K562 (cell line): ENCODE data around the gene NUP155. TPM values are rescaled to one million over a fixed set of nuclear protein-coding genes. Genes with fewer than 3 reads are reported as not detected.

Experiments used
- ATAC-seq: fragments of 200-7000 bp; cut with Tn5 transposase; 3 replicates; pipeline ENCODE4 v1.9.1; 2020; ENCODE audit warnings: moderate library complexity
- BruUV-seq: library from RNA; stranded (reverse); fragments of 400-500 nt; replicated peaks from 2 replicates; lab custom pipeline; 2021; lab: Mats Ljungman, UMichigan
- CTCF ChIA-PET: fragments of 300-600 bp; formaldehyde crosslinking; extraction: SDS; loops from one replicate; lab custom pipeline; 2021; ENCODE audit warnings: low intra/inter-chr PET ratio; lab: Yijun Ruan, JAX
- POLR2A ChIA-PET: fragments of 300-600, 350-650 bp; sonication (Branson Sonifier 250); formaldehyde crosslinking; extraction: SDS; loops from one replicate; lab custom pipeline; 2021; ENCODE audit warnings: antibody characterized with exemption, inconsistent platforms; lab: Yijun Ruan, JAX
- DNase-seq, 4 experiments: peaks; one replicate each; pipeline versions ENCODE4 v3.0.0 to v3.0.0-alpha.2; 2011 to 2018; ENCODE audit warnings: low spot score in 3 of 4, mixed read lengths in 3 of 4; ENCODE audit errors: extremely low read depth in 1 of 4
- FAIRE-seq: peaks from 2 replicates; lab custom pipeline; 2011; peaks lifted over from hg19 to GRCh38; lab: Jason Lieb, UNC
- H2AFZ ChIP-seq: 2 replicates; pipeline ENCODE4 v1.6.0; 2011; ENCODE audit warnings: low read depth, low read length, control low read depth, inconsistent platforms
- H3K27ac ChIP-seq: fragments of 200-600 bp; 3 replicates; pipeline ENCODE4 v1.8.0; 2011; ENCODE audit warnings: low read depth, mild to moderate bottlenecking, control low read depth, inconsistent platforms, low read length, moderate library complexity, mixed read lengths; ENCODE audit errors: extremely low read depth
- H3K27me3 ChIP-seq, 2 experiments: fragments of 300-600 bp in 1 of 2; 2 replicates in 1 of 2; 3 replicates in 1 of 2; pipeline versions ENCODE4 v1.6.0 to v1.8.0; 2011; ENCODE audit warnings: inconsistent platforms in 2 of 2, low read length in 2 of 2, mild to moderate bottlenecking in 1 of 2, mixed read lengths in 1 of 2, moderate library complexity in 1 of 2; ENCODE audit not compliant: control insufficient read depth in 2 of 2, insufficient read depth in 2 of 2
- H3K36me3 ChIP-seq: fragments of 300-600 bp; 3 replicates; pipeline ENCODE4 v1.8.0; 2011; ENCODE audit warnings: mild to moderate bottlenecking, low read length, inconsistent platforms; ENCODE audit not compliant: control insufficient read depth, insufficient read depth
- H3K4me1 ChIP-seq, 2 experiments: fragments of 200-600 bp in 1 of 2; replicated peaks in 1 of 2; 2 replicates in 1 of 2; 3 replicates in 1 of 2; pipeline versions ENCODE4 v1.5.1 to v1.8.0; 2011; ENCODE audit warnings: inconsistent platforms in 2 of 2, low read length in 2 of 2, mild to moderate bottlenecking in 1 of 2, mixed read lengths in 1 of 2, moderate library complexity in 1 of 2; ENCODE audit not compliant: control insufficient read depth in 2 of 2, insufficient read depth in 2 of 2
- H3K4me2 ChIP-seq: 2 replicates; pipeline ENCODE4 v1.6.1; 2011; ENCODE audit warnings: low read length, control low read depth, inconsistent platforms, mixed read lengths; ENCODE audit not compliant: insufficient read depth
- H3K4me3 ChIP-seq: fragments of 200-600 bp; sonication (generic), shearing (Covaris generic); 2 replicates; pipeline ENCODE4 v1.5.1; 2016; ENCODE audit warnings: control low read depth, inconsistent platforms
- H3K79me2 ChIP-seq: fragments of 200-600 bp; 3 replicates; pipeline ENCODE4 v1.8.0; 2011; ENCODE audit warnings: low read length, inconsistent platforms; ENCODE audit not compliant: control insufficient read depth, insufficient read depth
- H3K9ac ChIP-seq, 2 experiments: 2 replicates each; pipeline versions ENCODE4 v1.6.0 to v1.6.1; 2011; ENCODE audit warnings: low read depth in 2 of 2, low read length in 2 of 2, control low read depth in 1 of 2, inconsistent platforms in 1 of 2, mild to moderate bottlenecking in 1 of 2, mixed read lengths in 1 of 2; ENCODE audit not compliant: insufficient read depth in 1 of 2
- H3K9me1 ChIP-seq: one replicate; pipeline ENCODE4 v1.6.0; 2011; ENCODE audit warnings: inconsistent platforms, mild to moderate bottlenecking, low read length, moderate library complexity; ENCODE audit not compliant: control insufficient read depth, insufficient read depth
- H3K9me3 ChIP-seq: replicated peaks from 2 replicates; pipeline ENCODE4 v1.5.1; 2011; ENCODE audit warnings: low read depth, low read length, inconsistent platforms; ENCODE audit not compliant: control insufficient read depth, insufficient read depth
- H4K20me1 ChIP-seq: replicated peaks from 2 replicates; pipeline ENCODE4 v1.6.1; 2011; ENCODE audit warnings: low read length, inconsistent platforms, mixed read lengths; ENCODE audit not compliant: control insufficient read depth, insufficient read depth
- CC2D1A ChIP-seq: fragments of 450-650 bp; IDR thresholded peaks from 2 replicates; pipeline ENCODE4 v1.6.1; 2017; ENCODE audit warnings: mild to moderate bottlenecking
- CHD2 ChIP-seq: IDR thresholded peaks from 2 replicates; pipeline ENCODE4 v1.6.1; 2011; ENCODE audit warnings: low read depth, low read length
- EP300 ChIP-seq: IDR thresholded peaks from 2 replicates; pipeline ENCODE4 v1.6.1; 2012; ENCODE audit warnings: low read length, improper control_type of control experiment
- FOXP1 ChIP-seq: sonication (generic); formaldehyde crosslinking; IDR thresholded peaks from 2 replicates; pipeline ENCODE4 v1.8.0; 2022; ENCODE audit warnings: mild to moderate bottlenecking, missing genetic modification reagents
- ILK ChIP-seq: fragments of 450-650 bp; IDR thresholded peaks from 2 replicates; pipeline ENCODE4 v1.6.1; 2016; ENCODE audit warnings: missing genetic modification characterization, low read depth, mild to moderate bottlenecking, missing compliant biosample characterization, moderate library complexity, borderline replicate concordance
- JUND ChIP-seq, 2 experiments: IDR thresholded peaks; 2 replicates in 1 of 2; 3 replicates in 1 of 2; pipeline ENCODE4 v1.6.1; 2011; ENCODE audit warnings: borderline replicate concordance in 2 of 2, low read depth in 2 of 2, low read length in 2 of 2, improper control_type of control experiment in 1 of 2, missing biosample characterization in 1 of 2, missing genetic modification characterization in 1 of 2, missing genetic modification reagents in 1 of 2
- KHSRP ChIP-seq: fragments of 450-650 bp; IDR thresholded peaks from 2 replicates; pipeline ENCODE4 v1.6.1; 2017
- NFXL1 ChIP-seq: fragments of 450-650 bp; formaldehyde crosslinking; IDR thresholded peaks from 2 replicates; pipeline ENCODE4 v1.4.0; 2021; ENCODE audit warnings: mild to moderate bottlenecking
- TBP ChIP-seq: optimal IDR thresholded peaks from 2 replicates; pipeline ENCODE3; 2011; ENCODE audit warnings: low read depth, low read length, improper control_type of control experiment
- WGBS: fragments of 100-300 bp; shearing (Covaris generic); methylation state at CpG from one replicate; pipeline ENCODE4 v1.1.6; 2016; ENCODE audit warnings: low coverage, mixed read lengths; ENCODE audit not compliant: insufficient coverage; ENCODE audit errors: missing lambda C conversion rate; 5-methylcytosine and 5-hydroxymethylcytosine counted together
- in situ Hi-C: fragments of 300-500 bp; cut with MboI; formaldehyde crosslinking; loops from 4 replicates; pipeline ENCODE4 v1.15.0; 2018; ENCODE audit warnings: inconsistent platforms, mixed read lengths
- intact Hi-C: fragments of 100-400 bp; cut with micrococcal nuclease; formaldehyde crosslinking; loops from 2 replicates; pipeline ENCODE4 v1.14.2; 2022
- polyA plus RNA-seq, 8 experiments: library from polyadenylated mRNA; depleted of rRNA in 4 of 8; stranded (reverse) in 5 of 8; unstranded in 3 of 8; fragments of >200 nt; fragmentation: Nextera tagmentation in 2 of 8; fragmentation: Illumina TruSeq in 1 of 8; extraction: Ambion mirVana in 2 of 8; extraction: Trizol in 1 of 8; gene quantifications; 2 replicates each; pipeline versions ENCODE4 v1.2.1 to v1.2.3, GENCODE V29; 2011 to 2014; ENCODE audit warnings: inconsistent platforms in 1 of 8, missing spikeins in 1 of 8
- total RNA-seq, 7 experiments: library from RNA; depleted of rRNA in 6 of 7; stranded (reverse); fragments of >200 nt in 6 of 7; fragmentation: Illumina TruSeq in 2 of 7; extraction: Trizol in 2 of 7; gene quantifications; 2 replicates each; pipeline versions ENCODE4 v1.2.1 to v1.2.3, GENCODE V29; 2011 to 2021; ENCODE audit warnings: low replicate concordance in 1 of 7
- TF ChIP-seq, protein P1 (sequence below): fragments of 250-450 bp; sonication (Bioruptor Pico); IDR thresholded peaks from 2 replicates; pipeline ENCODE4 v1.4.0; 2020; ENCODE audit warnings: mild to moderate bottlenecking
- TF ChIP-seq, protein P2 (sequence below): fragments of 450-650 bp; formaldehyde crosslinking; IDR thresholded peaks from 2 replicates; pipeline ENCODE4 v1.4.0; 2020; ENCODE audit warnings: mild to moderate bottlenecking, mixed read lengths

NUP155 gene
- total and polyA plus RNA-seq, 9 of the 15 experiments (the other 6 are each of a cell fraction or from before 2014, with no cell fraction given): 39.3 to 130 (median 77.0) TPM

DNA sequence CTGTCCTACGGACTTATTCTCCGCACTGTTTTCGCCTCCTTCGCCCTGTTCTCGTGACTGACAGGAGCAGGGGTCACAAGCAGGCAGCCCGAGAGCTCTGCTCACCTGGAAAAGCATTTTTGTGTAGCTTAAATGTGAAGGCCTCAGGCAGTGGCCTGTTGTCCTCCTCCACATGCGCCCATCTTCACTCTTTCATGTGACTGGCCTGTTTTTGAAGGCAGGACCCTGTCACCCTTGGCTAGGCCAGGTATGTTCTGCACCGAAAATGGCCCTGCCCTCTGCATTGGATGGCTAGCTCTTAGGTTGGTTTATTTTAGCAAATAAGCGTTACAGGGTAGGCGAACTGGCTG is 121.1 kb downstream of the NUP155 start (continued):
- TF ChIP-seq, protein P1, sequence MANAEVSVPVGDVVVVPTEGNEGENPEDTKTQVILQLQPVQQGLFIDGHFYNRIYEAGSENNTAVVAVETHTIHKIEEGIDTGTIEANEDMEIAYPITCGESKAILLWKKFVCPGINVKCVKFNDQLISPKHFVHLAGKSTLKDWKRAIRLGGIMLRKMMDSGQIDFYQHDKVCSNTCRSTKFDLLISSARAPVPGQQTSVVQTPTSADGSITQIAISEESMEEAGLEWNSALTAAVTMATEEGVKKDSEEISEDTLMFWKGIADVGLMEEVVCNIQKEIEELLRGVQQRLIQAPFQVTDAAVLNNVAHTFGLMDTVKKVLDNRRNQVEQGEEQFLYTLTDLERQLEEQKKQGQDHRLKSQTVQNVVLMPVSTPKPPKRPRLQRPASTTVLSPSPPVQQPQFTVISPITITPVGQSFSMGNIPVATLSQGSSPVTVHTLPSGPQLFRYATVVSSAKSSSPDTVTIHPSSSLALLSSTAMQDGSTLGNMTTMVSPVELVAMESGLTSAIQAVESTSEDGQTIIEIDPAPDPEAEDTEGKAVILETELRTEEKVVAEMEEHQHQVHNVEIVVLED (CRISPR knock-in tag): no peak
- TF ChIP-seq EP300 (no peak), FOXP1 (no peak), JUND (IDR thresholded peaks at IDR 0.05; ENCODE audit: borderline replicate concordance, low read depth, low read length) (no peak), JUND (tag; IDR thresholded peaks at IDR 0.05; ENCODE audit: borderline replicate concordance, low read depth, low read length) (no peak), NFXL1 (no peak)

- no peaks in the 10 kb centered on the region for H3K36me3 ChIP-seq
- peaks cover 0 to 8% of the 10 kb centered on the region in 2 experiments; a peak in 1 of 5 replicates for H3K4me1 ChIP-seq
- no peak for ATAC-seq
- H3K27me3 ChIP-seq: peaks cover 19 to 42% of the 10 kb centered on the region in 2 experiments
- H3K4me2 ChIP-seq: no peak within 1 kb of the TSS
- H4K20me1 ChIP-seq: no peaks in the 10 kb centered on the region
- in situ Hi-C loops (no loop called here), intact Hi-C loops (no loop called here)
- no peak within 1 kb of the TSS for H3K4me3 ChIP-seq
- 0 out of 2 replicates have a peak, but pooled peaks cover under 1% of the 10 kb centered on the region for H3K9me3 ChIP-seq
- no peak for DNase-seq
- no peak within 1 kb of the TSS for H3K27ac ChIP-seq
- H3K9ac ChIP-seq: no peak within 1 kb of the TSS
- POLR2A ChIA-PET: interaction anchor here (1.0 kb wide), 1 partner anchor 10 kb away, joined by 4 read pairs; no protein-coding TSS in a partner anchor
- no peak within 1 kb of the TSS for H2AFZ ChIP-seq
- CTCF ChIA-PET: no interaction called here
- no peaks in the 10 kb centered on the region for H3K79me2 ChIP-seq
- TF ChIP-seq, protein P2, sequence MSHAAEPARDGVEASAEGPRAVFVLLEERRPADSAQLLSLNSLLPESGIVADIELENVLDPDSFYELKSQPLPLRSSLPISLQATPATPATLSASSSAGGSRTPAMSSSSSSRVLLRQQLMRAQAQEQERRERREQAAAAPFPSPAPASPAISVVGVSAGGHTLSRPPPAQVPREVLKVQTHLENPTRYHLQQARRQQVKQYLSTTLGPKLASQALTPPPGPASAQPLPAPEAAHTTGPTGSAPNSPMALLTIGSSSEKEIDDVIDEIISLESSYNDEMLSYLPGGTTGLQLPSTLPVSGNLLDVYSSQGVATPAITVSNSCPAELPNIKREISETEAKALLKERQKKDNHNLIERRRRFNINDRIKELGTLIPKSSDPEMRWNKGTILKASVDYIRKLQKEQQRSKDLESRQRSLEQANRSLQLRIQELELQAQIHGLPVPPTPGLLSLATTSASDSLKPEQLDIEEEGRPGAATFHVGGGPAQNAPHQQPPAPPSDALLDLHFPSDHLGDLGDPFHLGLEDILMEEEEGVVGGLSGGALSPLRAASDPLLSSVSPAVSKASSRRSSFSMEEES: no peak
- TF ChIP-seq CC2D1A (no peak), TBP (no peak), ILK (tag) (no peak), CHD2 (no peak), KHSRP (no peak)
- H3K9me1 ChIP-seq: no peaks in the 10 kb centered on the region
- no TSS peak for BruUV-seq
- no peak for FAIRE-seq
- 42% methylated on average over 47 of the region's 88 CpGs for WGBS
Observed at GRCh38 chr5:37248970-37249814, 121.7 kb downstream of the NUP155 start, which contains the start of gene CPLANE1. CPLANE1 (minus strand) TSS chr5:37249376; CDS start chr5:37247698, 1,678 bp downstream.
